ENCODE measurements around the gene KIF1A. TPM values are rescaled to one million over a fixed set of nuclear protein-coding genes. Genes with fewer than 3 reads are reported as not detected.
"Not testable (repeated sequence)": the region's sequence is repeated elsewhere in the genome, so short reads cannot be mapped to it uniquely, and the experiment has no call there.

Gene KIF1A
- total RNA-seq, 2 experiments from 2014 or later = not detected

GRCh38 chr2:240687045-240687740, 132.8 kb downstream of the KIF1A start:
- no peaks in the 10 kb centered on the region for H3K36me3 ChIP-seq (ENCODE audit: insufficient read depth, low read length)
- no peaks in the 10 kb centered on the region for H3K27me3 ChIP-seq (ENCODE audit: control insufficient read depth in 1 of 2, insufficient read depth in 2 of 2, low read length in 2 of 2)
- ChIA-PET POLR2A (no interaction called here), CTCF (no interaction called here)
- no peak for TF ChIP-seq CTCF (IDR thresholded peaks at IDR 0.05)
- ATAC-seq (ENCODE audit: poor library complexity) (no peak), DNase-seq (no peak)
- H3K4me3 ChIP-seq (ENCODE audit: low read length) = no peak overlapping the region
- H3K36me3 Mint-ChIP-seq (ENCODE audit: low read depth) = no peaks in the 10 kb centered on the region
- H3K9me3 ChIP-seq (ENCODE audit: control insufficient read depth in 1 of 2, insufficient read depth in 1 of 2, low read length in 2 of 2) = no peaks in the 10 kb centered on the region
- intact Hi-C loops (cut with DNase I, micrococcal nuclease) = no loop called here
- peaks cover 7% of the 10 kb centered on the region for H3K4me1 ChIP-seq (ENCODE audit: insufficient read depth, low read length)
- no peak overlapping the region for H3K27ac ChIP-seq (ENCODE audit: low read depth in 1 of 2, low read length in 2 of 2)
- H3K27ac Mint-ChIP-seq = no peak overlapping the region
- H3K9me3 Mint-ChIP-seq = no peaks in the 10 kb centered on the region
- no peak overlapping the region for H3K4me3 Mint-ChIP-seq
- no peaks in the 10 kb centered on the region for H3K4me1 Mint-ChIP-seq (ENCODE audit: low read depth)
- H3K27me3 Mint-ChIP-seq = no peaks in the 10 kb centered on the region

GRCh38 chr2:240686460-240686859, 133.6 kb downstream of the KIF1A start:
- ATAC-seq (ENCODE audit: poor library complexity) (no peak), DNase-seq (no peak)
- no peak overlapping the region for H3K27ac Mint-ChIP-seq
- TF ChIP-seq CTCF (IDR thresholded peaks at IDR 0.05) = no peak
- H3K4me1 ChIP-seq (ENCODE audit: insufficient read depth, low read length) = peaks cover 7% of the 10 kb centered on the region
- H3K27ac ChIP-seq (ENCODE audit: low read depth in 1 of 2, low read length in 2 of 2) = no peak overlapping the region
- CTCF ChIA-PET = no interaction called here
- no peak overlapping the region for H3K4me3 ChIP-seq (ENCODE audit: low read length)
- no peaks in the 10 kb centered on the region for H3K9me3 Mint-ChIP-seq
- H3K4me1 Mint-ChIP-seq (ENCODE audit: low read depth) = no peaks in the 10 kb centered on the region
- H3K9me3 ChIP-seq (ENCODE audit: control insufficient read depth in 1 of 2, insufficient read depth in 1 of 2, low read length in 2 of 2) = no peaks in the 10 kb centered on the region
- H3K27me3 ChIP-seq (ENCODE audit: control insufficient read depth in 1 of 2, insufficient read depth in 2 of 2, low read length in 2 of 2) = no peaks in the 10 kb centered on the region
- H3K36me3 Mint-ChIP-seq (ENCODE audit: low read depth) = no peaks in the 10 kb centered on the region
- H3K36me3 ChIP-seq (ENCODE audit: insufficient read depth, low read length) = no peaks in the 10 kb centered on the region
- no peaks in the 10 kb centered on the region for H3K27me3 Mint-ChIP-seq
- H3K4me3 Mint-ChIP-seq = no peak overlapping the region
- intact Hi-C loops (cut with DNase I, micrococcal nuclease) = no loop called here
- POLR2A ChIA-PET = no interaction called here

- H3K27ac ChIP-seq (ENCODE audit: low read depth in 1 of 2, low read length in 2 of 2) = no peak overlapping the region
- Mint-ChIP-seq H3K4me3 (no peak overlapping the region), H3K36me3 (ENCODE audit: low read depth) (no peaks in the 10 kb centered on the region), H3K27me3 (no peaks in the 10 kb centered on the region), H3K4me1 (ENCODE audit: low read depth) (no peaks in the 10 kb centered on the region), H3K9me3 (no peaks in the 10 kb centered on the region), H3K27ac (no peak overlapping the region)
- peaks cover 7% of the 10 kb centered on the region for H3K4me1 ChIP-seq (ENCODE audit: insufficient read depth, low read length)
- H3K36me3 ChIP-seq (ENCODE audit: insufficient read depth, low read length) = no peaks in the 10 kb centered on the region
- POLR2A ChIA-PET = no interaction called here
- no peak for ATAC-seq (ENCODE audit: poor library complexity)
- H3K27me3 ChIP-seq (ENCODE audit: control insufficient read depth in 1 of 2, insufficient read depth in 2 of 2, low read length in 2 of 2) = no peaks in the 10 kb centered on the region
- no peak for DNase-seq
- no peak for TF ChIP-seq CTCF (IDR thresholded peaks at IDR 0.05)
- no peaks in the 10 kb centered on the region for H3K9me3 ChIP-seq (ENCODE audit: control insufficient read depth in 1 of 2, insufficient read depth in 1 of 2, low read length in 2 of 2)
- CTCF ChIA-PET = no interaction called here
- H3K4me3 ChIP-seq (ENCODE audit: low read length) = no peak overlapping the region
- intact Hi-C loops (cut with DNase I, micrococcal nuclease) = no loop called here
Observed at GRCh38 chr2:240685771-240686371, 134.1 kb downstream of the KIF1A start.

GRCh38 chr2:240683980-240684728, 135.9 kb downstream of the KIF1A start:
- H3K9me3 Mint-ChIP-seq; CTCF ChIA-PET; H3K27ac Mint-ChIP-seq; H3K27me3 ChIP-seq (ENCODE audit: control insufficient read depth in 1 of 2, insufficient read depth in 2 of 2, low read length in 2 of 2); H3K4me3 Mint-ChIP-seq; H3K9me3 ChIP-seq (ENCODE audit: control insufficient read depth in 1 of 2, insufficient read depth in 1 of 2, low read length in 2 of 2); H3K4me1 Mint-ChIP-seq (ENCODE audit: low read depth); H3K36me3 ChIP-seq (ENCODE audit: insufficient read depth, low read length); POLR2A ChIA-PET; ATAC-seq (ENCODE audit: poor library complexity); H3K27ac ChIP-seq (ENCODE audit: low read depth in 1 of 2, low read length in 2 of 2); H3K4me1 ChIP-seq (ENCODE audit: insufficient read depth, low read length); intact Hi-C loops (cut with DNase I, micrococcal nuclease); H3K36me3 Mint-ChIP-seq (ENCODE audit: low read depth); H3K27me3 Mint-ChIP-seq: not testable (repeated sequence)
- DNase-seq = peak in 2 of 14 experiments; percentile 14 to 34
- H3K4me3 ChIP-seq (ENCODE audit: low read length) = peak overlapping the region; percentile 34

- DNase-seq; H3K27ac Mint-ChIP-seq; H3K36me3 Mint-ChIP-seq (ENCODE audit: low read depth); H3K4me1 ChIP-seq (ENCODE audit: insufficient read depth, low read length); H3K9me3 ChIP-seq (ENCODE audit: control insufficient read depth in 1 of 2, insufficient read depth in 1 of 2, low read length in 2 of 2); CTCF ChIA-PET; H3K36me3 ChIP-seq (ENCODE audit: insufficient read depth, low read length); H3K4me1 Mint-ChIP-seq (ENCODE audit: low read depth); H3K4me3 Mint-ChIP-seq; intact Hi-C loops (cut with DNase I, micrococcal nuclease); POLR2A ChIA-PET; H3K27ac ChIP-seq (ENCODE audit: low read depth in 1 of 2, low read length in 2 of 2); H3K27me3 Mint-ChIP-seq; H3K27me3 ChIP-seq (ENCODE audit: control insufficient read depth in 1 of 2, insufficient read depth in 2 of 2, low read length in 2 of 2); H3K9me3 Mint-ChIP-seq: not testable (repeated sequence)
- ATAC-seq (ENCODE audit: poor library complexity) = peak; percentile 69
- peak overlapping the region; percentile 34 for H3K4me3 ChIP-seq (ENCODE audit: low read length)
Observed at GRCh38 chr2:240683329-240683979, 136.6 kb downstream of the KIF1A start.
